Stromal cell of bone marrow (primary cell): ENCODE data around the gene CCDC174.
"Not testable (repeated sequence)": the region's sequence is repeated elsewhere in the genome, so short reads cannot be mapped to it uniquely, and the experiment has no call there.

Source experiments
- DNase-seq: peaks from one replicate; pipeline ENCODE4 v3.0.0-alpha.2; 2012; ENCODE audit warnings: low read depth

The CCDC174 gene

GRCh38 chr3:14627815-14628214 is 23.7 kb upstream of the CCDC174 start:
- no peak for DNase-seq

DNA sequence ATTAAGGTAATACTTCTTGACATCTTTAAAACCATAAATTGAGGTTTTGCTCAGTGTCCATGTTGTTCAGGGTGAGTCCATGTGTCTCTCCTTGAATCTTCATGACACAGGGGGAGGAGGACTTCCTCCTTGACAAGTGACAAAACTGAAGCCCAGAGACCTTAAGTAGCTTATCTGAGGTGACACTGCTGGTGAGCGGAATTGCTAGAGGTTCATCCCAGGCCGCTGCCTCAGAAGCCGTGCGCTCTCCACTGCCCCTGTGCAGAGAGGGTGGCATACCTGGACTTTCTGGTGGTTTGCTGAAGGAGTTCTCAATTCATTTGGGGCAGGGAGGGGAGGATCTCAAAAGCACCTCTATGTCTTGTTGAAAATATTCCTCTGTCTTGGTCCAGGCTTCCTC is 23.2 kb upstream of the CCDC174 start:
- no peak for DNase-seq

DNA sequence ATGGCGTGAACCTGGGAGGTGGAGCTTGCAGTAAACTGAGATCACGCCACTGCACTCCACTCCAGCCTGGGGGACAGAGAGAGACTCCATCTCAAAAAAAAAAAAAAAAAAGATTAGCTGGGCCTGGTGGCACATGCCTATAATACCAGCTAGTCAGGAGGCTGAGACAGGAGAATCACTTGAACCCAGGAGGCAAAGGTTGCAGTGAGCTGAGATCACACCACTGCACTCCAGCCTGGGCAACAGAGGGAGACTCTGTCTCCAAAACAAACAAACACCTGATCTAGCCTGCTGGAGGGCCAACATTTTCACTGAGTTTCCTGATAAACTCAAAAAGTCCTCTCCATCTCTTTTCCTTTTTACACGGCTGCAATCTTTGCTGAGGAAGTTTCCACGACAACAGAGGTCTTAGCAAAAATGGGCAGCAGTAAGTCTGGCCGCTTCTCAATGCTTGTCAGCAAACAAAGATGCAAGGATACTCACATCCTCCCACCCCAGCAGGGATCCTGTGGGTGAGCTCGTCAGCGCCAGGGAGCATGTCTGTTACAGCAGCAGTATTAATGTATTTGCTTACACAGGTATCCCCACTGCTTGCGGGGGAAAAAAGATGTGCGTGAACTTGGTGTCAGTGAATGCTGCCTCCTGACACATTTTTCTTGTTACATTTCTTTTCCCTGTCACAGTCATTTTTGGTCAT is 21.0 kb upstream of the CCDC174 start:
- no peak for DNase-seq

DNA sequence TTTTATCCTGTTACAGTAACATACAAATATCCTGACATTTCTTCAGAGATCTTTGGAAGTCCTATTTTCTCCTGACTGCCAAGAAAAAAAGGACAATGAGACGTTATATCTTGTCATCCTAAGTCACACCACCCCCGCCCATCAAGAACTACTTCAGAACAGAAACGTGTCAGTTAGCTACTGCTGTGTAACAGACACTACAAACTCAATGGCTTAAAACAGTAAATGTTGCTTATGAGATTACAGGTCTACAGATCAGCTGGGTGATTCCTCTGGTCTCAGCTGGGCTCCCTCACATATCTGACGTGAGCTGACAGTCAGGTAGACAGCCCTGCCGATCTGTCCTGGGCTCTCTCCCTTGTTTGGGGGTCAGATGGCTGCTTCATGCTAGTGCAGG is 20.5 kb upstream of the CCDC174 start:
- no peak for DNase-seq

DNA sequence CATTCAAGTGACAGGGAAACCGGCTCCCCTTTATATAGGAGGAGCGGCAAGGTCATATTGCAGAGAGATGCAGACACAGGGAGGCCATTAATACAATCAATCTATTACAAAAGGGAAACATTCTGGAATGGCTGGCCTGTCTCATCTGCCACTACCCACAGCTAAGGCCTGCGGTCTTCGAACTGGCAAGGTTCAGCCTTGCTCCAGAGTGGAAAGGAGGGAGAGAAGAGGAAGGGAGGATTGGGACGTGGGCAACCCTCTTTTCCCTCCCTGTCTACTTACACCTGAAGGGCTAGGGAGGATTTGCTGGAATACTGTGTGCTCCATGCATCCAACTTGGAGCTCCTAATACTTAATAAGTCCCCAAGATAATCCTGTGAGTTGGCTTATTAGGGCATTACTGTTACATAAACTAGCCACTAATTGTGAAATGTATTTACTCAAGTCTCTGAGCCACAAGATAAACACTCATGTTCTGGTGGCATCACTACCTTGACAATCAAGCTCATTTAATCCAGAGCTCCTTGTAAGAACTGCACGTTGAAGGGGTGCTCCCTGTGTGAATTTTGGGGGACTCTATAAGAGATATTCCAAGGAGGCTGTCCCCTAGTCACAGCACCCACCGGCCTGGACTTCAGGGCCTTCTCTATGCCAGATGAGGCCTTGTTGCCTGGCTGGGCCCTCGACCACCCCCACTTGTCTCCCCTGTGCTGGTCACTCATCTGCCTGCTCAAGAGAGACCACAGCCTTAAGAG is 19.7 kb upstream of the CCDC174 start:
- no peak for DNase-seq

DNA sequence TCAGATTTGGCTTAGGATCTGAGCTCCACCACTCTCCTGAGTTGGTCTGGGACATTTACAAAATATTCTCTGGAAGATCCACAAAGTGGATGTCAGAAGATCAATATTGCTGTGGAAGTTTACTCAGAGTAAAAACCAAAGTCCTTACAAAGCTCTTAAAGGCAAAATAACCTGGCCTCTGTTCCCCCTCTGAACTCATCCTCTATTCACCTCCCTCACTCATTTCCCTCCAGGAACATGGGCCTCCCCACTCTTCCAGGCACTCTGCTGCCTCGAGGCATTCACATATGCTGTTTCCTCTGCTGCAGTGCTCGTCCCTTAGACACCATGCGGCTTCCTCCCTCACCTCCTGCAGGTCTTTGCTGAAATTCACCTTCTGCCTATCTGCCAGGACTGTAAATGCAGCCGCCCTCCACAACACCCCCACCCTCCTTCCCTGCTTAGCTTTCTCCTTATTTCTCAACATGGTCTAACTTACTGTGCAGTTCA is 19.1 kb upstream of the CCDC174 start:
- DNase-seq = no peak

DNA sequence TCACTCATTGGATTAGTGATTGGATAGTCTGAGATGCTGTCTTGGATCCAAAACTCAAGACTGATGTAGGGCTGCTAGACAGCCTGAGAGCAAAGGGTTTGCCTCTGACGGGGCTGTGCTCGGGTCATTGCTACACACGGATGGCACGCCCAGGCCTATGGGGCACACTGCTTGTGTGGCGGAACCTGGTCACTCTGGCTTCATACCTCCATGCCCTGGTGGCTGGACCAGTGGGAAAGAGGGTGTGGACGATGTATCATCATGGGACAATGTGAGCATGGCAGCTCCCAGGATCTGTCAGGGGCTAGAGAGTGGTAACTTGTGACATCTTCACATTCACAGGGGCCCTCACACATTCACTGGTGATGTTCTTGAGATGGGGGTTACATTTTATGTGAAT is 18.1 kb upstream of the CCDC174 start:
- DNase-seq = no peak

- no peak for DNase-seq
These were observed 17.6 kb upstream of the CCDC174 start for GRCh38 chr3:14633819-14634424.

GRCh38 chr3:14634763-14635400 is 16.7 kb upstream of the CCDC174 start:
- DNase-seq = no peak

GRCh38 chr3:14636496-14637087 is 15.0 kb upstream of the CCDC174 start:
- DNase-seq = no peak

DNA sequence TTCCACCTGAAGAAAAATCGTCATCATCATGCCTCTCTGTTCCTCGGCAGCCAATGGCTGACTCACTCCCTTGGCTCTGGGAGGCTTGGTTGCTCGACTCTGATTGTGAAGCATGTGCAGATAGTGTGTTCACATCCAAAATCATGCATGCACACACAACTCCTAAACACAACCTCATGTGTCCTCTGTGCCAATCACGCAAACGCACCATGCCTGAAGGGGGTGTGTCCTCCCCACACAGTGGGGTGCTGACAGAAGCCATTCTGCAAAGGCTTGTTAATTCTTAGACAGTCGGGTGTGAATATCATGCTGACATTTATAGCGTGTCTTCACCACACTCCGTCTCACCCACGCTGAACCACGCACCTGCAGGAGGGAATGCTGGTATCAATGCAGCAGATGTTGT is 11.4 kb upstream of the CCDC174 start:
- no peak for DNase-seq

- no peak for DNase-seq
These were observed 10.8 kb upstream of the CCDC174 start for GRCh38 chr3:14640734-14641133.

GRCh38 chr3:14641346-14641745 is 10.2 kb upstream of the CCDC174 start:
- DNase-seq = no peak

DNA sequence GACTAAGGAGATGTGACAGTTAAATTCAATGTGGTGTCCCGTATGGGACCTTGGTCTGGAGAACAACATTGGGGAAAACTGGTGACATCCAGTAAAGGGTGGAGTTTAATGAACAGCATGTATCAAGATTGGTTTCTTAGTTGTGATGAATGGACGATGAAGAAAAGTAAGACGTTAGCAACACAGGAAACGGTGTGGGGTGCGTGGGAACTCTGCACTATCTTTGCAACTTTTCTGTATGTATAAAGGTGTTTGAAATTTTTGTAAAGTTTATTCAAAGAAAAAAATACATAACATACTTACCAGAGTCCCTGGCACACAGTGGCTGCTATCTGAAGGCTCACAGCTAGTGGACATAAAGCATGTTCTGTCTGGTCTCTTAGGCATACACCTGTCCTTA is 6.1 kb upstream of the CCDC174 start:
- DNase-seq = no peak

GRCh38 chr3:14646131-14646573 is 5.4 kb upstream of the CCDC174 start:
- no peak for DNase-seq

DNA sequence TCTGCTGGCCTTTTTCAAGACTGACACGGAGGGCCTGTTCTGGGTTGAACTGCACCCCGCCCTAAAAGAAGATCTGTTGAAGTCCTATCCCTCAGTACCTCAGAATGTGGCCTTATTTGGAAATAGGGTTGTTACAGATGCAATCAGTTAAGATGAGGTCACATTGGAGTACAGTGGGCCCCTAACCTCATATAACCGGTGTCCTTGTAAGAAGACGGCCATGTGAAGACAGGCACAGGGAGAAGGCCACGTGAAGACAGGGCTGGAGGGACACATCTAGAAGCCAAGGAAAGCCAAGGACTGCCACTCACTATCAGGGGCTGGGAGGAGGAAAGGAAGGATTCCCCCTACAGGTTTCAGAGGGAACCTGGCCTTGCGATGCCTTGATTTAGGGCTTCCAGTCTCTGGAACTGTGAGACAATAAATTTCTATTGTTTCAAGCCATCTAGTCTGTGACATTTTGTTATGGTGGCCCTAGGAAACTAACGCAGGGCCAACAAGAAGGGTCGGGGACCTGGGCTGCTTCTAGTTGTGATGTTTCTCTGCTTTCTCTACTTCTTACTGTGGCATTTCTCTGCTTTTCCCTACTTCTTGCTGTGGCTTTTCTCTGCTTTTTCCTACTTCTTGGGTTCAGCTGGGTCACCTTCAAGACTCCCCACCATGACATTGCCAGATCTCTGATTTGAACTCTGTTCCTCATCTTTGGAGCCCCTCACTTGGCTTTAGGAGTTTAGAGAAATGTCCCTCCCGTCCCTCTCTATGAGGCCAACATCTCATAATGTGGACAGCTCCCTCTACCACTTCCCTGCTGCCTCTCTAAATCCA is 4.8 kb upstream of the CCDC174 start:
- no peak for DNase-seq

- DNase-seq = no peak
These were observed 3.3 kb upstream of the CCDC174 start for GRCh38 chr3:14647976-14648955.

GRCh38 chr3:14649466-14649865 is 2.1 kb upstream of the CCDC174 start:
- no peak for DNase-seq

GRCh38 chr3:14650193-14650592 is 1.4 kb upstream of the CCDC174 start:
- DNase-seq = no peak

- DNase-seq = not testable (repeated sequence)
These were observed 872 bp downstream of the CCDC174 start for GRCh38 chr3:14652360-14652907.
